Measurements from ENCODE around the gene ACTN4. TPM values are rescaled to one million over a fixed set of nuclear protein-coding genes. Genes with fewer than 3 reads are reported as not detected.
"Not testable (repeated sequence)": the region's sequence is repeated elsewhere in the genome, so short reads cannot be mapped to it uniquely, and the experiment has no call there.

The ACTN4 gene
- total RNA-seq, 2 donors from 2014 or later: 1,019 to 1,060 TPM

DNA sequence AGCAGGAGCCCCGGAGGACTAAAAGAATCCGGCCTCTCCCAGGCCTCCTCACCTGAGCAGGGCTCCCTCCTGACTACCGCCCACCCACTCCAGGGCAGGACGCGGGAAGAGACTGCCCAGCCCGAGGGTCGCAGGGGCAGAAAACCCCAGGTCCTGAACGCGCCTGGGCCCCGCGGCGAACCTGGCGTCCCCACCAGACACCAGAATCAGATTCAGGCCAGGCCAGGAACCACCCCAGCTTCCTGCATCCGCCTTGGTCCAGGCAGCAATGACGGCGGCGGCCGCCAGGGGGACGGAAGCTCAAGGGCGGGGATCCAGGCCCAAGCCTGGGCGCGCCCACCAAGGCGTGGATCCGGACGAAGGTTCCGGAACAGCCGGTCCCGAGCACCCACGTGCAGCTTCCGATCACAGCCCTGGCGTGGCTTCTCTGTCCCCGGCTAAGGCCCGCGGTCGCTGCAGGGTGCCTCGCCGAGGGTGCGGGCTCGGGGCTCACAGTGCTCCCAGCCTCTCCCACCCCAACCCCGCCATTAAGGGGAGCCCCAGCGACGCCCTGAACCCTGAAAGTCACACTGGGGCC lies 122.3 kb downstream of the ACTN4 start:
- Histone ChIP-seq H3K27me3 (no peaks in the 10 kb centered on the region), H3K9ac (ENCODE audit: low read depth in 2 of 2, low read length in 2 of 2) (peak overlapping the region in 1 of 2 donors; percentile 38), H3K27ac (peak overlapping the region; percentile 41), H3K4me1 (no peaks in the 10 kb centered on the region), H3K9me3 (no peaks in the 10 kb centered on the region), H3K36me3 (no peaks in the 10 kb centered on the region), H3K4me3 (peak overlapping the region; percentile 10)
- intact Hi-C loops (cut with DNase I): no loop called here
- TF ChIP-seq, protein P1, sequence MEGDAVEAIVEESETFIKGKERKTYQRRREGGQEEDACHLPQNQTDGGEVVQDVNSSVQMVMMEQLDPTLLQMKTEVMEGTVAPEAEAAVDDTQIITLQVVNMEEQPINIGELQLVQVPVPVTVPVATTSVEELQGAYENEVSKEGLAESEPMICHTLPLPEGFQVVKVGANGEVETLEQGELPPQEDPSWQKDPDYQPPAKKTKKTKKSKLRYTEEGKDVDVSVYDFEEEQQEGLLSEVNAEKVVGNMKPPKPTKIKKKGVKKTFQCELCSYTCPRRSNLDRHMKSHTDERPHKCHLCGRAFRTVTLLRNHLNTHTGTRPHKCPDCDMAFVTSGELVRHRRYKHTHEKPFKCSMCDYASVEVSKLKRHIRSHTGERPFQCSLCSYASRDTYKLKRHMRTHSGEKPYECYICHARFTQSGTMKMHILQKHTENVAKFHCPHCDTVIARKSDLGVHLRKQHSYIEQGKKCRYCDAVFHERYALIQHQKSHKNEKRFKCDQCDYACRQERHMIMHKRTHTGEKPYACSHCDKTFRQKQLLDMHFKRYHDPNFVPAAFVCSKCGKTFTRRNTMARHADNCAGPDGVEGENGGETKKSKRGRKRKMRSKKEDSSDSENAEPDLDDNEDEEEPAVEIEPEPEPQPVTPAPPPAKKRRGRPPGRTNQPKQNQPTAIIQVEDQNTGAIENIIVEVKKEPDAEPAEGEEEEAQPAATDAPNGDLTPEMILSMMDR (IDR thresholded peaks at IDR 0.05): peak; percentile 82
- peak; percentile 92 for DNase-seq

DNA sequence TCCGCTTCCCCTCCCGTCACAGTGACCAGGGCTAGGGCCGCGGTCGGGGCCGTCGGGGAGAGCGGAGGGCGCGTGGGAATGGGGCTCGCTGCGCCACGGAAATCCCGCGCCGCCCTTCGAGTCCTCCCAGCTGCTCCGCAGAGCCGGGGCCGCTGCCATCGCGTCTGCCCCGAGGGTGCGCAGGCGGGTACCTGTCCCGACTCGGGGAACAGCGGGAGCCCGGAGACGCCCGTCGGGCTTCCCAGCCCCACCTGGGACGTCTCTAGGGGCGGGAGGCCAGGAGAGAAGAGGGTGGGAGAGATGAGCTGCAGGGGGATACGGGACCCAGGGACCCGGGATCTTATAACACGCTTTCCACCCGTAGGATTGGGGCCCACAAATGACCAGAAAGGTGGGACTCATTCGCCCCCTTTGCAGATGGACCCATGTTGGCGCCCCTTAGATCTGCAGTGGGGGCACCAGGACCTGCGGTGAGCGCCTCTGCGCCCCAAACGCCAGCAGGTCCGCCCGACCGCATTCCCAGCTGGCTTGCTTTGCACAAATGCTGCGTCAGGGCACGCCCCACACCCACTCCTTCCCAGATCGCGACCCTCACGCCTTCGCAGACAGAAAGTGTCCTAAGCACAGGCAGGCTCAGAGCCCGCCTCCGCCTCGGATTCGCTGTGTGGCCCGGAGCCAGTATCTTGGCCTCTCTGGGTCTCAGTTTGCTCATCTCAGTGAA lies 122.9 kb downstream of the ACTN4 start:
- Histone ChIP-seq H3K9ac (ENCODE audit: low read depth in 2 of 2, low read length in 2 of 2) (peak overlapping the region in 1 of 2 donors; percentile 38), H3K4me3 (peak overlapping the region; percentile 10), H3K27ac (peak overlapping the region; percentile 41)
- H3K9me3 ChIP-seq; H3K27me3 ChIP-seq; intact Hi-C loops (cut with DNase I); DNase-seq; H3K36me3 ChIP-seq; H3K4me1 ChIP-seq: not testable (repeated sequence)

DNA sequence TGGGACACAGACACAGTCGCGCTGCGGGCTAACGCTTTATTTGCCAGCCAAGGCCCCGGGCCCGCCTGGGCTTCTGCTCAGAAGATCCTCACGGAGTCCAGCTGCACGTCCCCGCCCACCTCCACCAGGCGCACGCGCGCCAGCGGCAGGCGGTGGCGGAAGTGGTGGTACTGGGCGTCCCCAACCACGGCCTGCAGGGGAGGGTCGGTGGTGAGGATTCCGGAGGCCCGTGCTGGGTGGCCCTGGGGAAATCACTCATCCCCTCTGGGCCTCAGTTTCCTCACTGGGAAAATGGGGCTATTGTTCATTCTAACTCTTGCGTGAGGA lies 123.5 kb downstream of the ACTN4 start:
- H3K4me3 ChIP-seq; intact Hi-C loops (cut with DNase I); DNase-seq; H3K9ac ChIP-seq (ENCODE audit: low read depth in 2 of 2, low read length in 2 of 2); H3K36me3 ChIP-seq; H3K27me3 ChIP-seq; H3K27ac ChIP-seq; H3K9me3 ChIP-seq; H3K4me1 ChIP-seq: not testable (repeated sequence)

DNA sequence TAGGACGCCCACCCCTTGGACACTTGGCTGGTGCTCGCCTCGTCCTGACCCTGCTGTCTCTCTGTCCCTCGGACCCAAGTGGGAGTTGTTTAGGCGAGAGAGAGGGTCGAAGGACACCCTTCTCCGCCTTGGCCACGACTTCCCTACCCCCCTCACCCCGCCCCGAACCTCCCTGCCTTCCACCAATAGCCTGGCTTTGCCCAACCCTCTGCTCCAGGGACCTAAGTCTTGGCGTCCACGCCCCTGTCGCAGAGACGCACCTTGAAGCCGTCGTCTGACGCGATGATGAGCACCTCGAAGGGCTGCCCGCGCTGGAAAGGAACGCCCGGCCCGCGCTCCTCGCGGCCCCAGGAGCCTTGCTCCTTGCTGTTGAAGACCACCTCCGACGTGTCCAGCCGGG lies 124.1 kb downstream of the ACTN4 start:
- H3K9ac ChIP-seq (ENCODE audit: low read depth in 2 of 2, low read length in 2 of 2); H3K4me1 ChIP-seq; H3K9me3 ChIP-seq; DNase-seq; intact Hi-C loops (cut with DNase I); H3K27ac ChIP-seq; H3K36me3 ChIP-seq; H3K27me3 ChIP-seq; H3K4me3 ChIP-seq: not testable (repeated sequence)

DNA sequence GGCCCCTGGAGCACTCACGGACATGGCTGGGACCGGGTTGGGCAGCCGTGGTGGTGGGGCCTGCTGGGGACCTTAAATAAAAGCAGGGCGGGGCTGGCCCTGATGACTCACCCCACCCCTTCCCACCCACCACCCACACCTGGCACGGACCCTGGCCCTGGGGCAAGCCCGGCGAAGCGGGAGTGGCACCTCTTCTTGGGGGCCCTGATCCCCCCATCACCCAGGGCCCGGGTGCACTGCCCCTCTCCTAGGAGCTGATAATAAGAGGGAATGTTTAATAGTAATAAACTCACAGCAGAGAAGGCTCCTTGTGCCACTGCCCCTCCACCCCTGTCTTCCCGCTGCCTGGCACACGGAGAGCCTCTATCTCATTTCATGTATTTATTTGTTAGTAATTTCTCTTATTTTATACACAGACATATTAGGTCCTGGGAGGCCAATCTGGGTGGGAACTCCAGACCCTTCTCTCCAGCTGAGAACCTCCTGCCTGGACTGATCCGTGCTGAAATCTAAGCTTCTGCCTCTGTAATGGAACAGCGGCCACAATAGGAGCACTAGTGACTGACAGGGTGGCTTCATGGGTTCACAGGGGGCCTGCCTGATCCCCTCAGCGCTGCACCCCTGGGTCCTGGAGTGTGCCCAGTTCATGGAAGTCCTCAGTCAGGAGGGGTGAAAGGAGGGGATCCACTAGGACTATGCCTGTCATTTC lies 126.2 kb downstream of the ACTN4 start, which contains the start of gene LGALS7:
Gene LGALS7, minus strand, starts transcription at position 49 of the 709 bp plus-strand sequence. Its CDS starts 25 bp downstream, at position 24.
- no peak for DNase-seq
- Histone ChIP-seq H3K4me3 (no peak within 1 kb of the TSS), H3K36me3 (no peaks in the 10 kb centered on the region), H3K9ac (ENCODE audit: low read depth in 2 of 2, low read length in 2 of 2) (no peak within 1 kb of the TSS), H3K4me1 (no peaks in the 10 kb centered on the region), H3K9me3 (no peaks in the 10 kb centered on the region), H3K27me3 (no peaks in the 10 kb centered on the region), H3K27ac (no peak within 1 kb of the TSS)
- intact Hi-C loops (cut with DNase I): no loop called here
- TF ChIP-seq, protein P1 (IDR thresholded peaks at IDR 0.05): no peak

DNA sequence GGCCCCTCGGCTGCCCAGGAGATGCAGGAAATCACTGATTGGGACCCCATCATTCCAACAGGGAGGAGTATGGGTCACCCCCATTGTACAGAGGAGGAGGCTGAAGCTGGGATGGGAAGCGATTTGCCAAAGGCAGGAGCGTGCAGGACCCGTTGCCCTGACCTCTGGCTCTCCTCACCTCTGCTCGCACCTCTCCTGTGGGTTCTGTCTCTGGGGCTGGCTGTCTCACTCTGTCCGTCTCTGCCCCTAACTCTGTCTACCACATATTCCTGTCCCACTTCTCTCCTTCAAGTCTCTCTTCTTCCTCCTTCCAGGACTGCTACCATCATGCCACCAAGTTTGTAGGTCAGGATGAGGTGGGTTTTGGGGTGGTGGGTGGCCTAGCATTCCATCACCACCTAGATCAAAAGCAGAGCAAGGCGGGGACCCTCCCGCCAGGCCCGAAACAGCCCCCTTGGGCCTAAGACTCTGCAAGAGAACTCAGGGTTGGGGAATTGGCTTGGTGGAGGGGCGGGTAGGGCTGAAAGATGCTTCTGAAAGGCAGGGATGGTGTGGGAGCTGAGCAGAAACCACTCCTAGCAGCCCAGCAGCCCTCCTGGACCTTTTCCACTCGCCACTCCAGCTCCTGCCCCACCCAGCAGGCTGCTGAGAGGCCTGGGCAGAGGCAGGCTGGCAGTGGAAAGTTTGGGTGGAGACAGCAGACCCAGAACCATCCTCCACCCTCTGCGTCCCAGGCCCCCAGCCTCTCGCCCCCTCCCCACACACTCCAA lies 126.9 kb downstream of the ACTN4 start:
- intact Hi-C loops (cut with DNase I): no loop called here
- TF ChIP-seq, protein P1 (IDR thresholded peaks at IDR 0.05): no peak
- Histone ChIP-seq H3K36me3 (no peaks in the 10 kb centered on the region), H3K27ac (no peak overlapping the region), H3K9ac (ENCODE audit: low read depth in 2 of 2, low read length in 2 of 2) (no peak overlapping the region), H3K27me3 (no peaks in the 10 kb centered on the region), H3K9me3 (no peaks in the 10 kb centered on the region), H3K4me3 (no peak overlapping the region), H3K4me1 (no peaks in the 10 kb centered on the region)
- no peak for DNase-seq
